ENCODE data around the gene DOK7.

GRCh38 chr4:3480528-3481112, 17.5 kb downstream of the DOK7 start:
- no peak for TF ChIP-seq EP300 (IDR thresholded peaks at IDR 0.05)
- peak; percentile 65 to 99 (median 92) for TF ChIP-seq CTCF (IDR thresholded peaks at IDR 0.05)
- no peak for TF ChIP-seq POLR2A (IDR thresholded peaks at IDR 0.05)

All from sigmoid colon (tissue), 4 donors.